GM23248 (cell line): ENCODE results near the gene ELK3.

Experiments used
- EZH2 ChIP-seq: fragments of 200-600 bp; sonication (generic); IDR thresholded peaks from 2 replicates; pipeline ENCODE4 v1.6.1; 2018; ENCODE audit warnings: antibody characterized with exemption, mild to moderate bottlenecking; ENCODE audit not compliant: insufficient read depth, poor library complexity, severe bottlenecking
- EZH2phosphoT487 ChIP-seq: fragments of 200-600 bp; sonication (generic); IDR thresholded peaks from 2 replicates; pipeline ENCODE4 v1.6.1; 2018; ENCODE audit warnings: antibody characterized with exemption, moderate library complexity, mild to moderate bottlenecking, low read depth; ENCODE audit not compliant: insufficient read depth

- TF ChIP-seq EZH2phosphoT487 = no peak
- no peak for TF ChIP-seq EZH2
These were observed 14.8 kb downstream of the ELK3 start for GRCh38 chr12:96208801-96209549.
